HK-2 (cell line): Measurements from ENCODE around the gene GFOD2.

Experiments used
- DNase-seq: peaks from one replicate; pipeline ENCODE4 v3.0.0-alpha.2; 2018; ENCODE audit not compliant: unreplicated experiment

Gene GFOD2

GRCh38 chr16:67672739-67673662, 46.1 kb downstream of the GFOD2 start:
- DNase-seq = peak; percentile 57

DNA sequence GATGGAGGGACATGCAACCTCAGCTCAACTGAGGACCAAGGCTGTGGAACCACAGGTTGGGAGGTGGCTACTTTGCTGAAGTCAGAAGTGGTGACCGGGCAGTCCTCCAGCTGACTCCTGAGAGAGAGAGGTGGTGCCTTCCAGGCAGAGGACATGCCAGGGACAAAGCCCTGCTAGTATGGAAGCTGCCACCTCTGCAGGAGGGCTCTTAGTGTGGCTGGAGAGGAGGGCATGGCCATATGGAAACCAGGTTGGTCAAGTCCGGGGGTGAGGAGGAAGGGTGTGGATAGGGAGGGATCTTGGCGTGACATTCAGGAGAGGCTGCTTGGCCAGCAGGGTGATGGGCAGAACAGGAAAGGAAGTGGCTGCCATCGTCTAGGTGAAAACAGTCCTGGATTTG, 46.8 kb downstream of the GFOD2 start:
- no peak for DNase-seq

DNA sequence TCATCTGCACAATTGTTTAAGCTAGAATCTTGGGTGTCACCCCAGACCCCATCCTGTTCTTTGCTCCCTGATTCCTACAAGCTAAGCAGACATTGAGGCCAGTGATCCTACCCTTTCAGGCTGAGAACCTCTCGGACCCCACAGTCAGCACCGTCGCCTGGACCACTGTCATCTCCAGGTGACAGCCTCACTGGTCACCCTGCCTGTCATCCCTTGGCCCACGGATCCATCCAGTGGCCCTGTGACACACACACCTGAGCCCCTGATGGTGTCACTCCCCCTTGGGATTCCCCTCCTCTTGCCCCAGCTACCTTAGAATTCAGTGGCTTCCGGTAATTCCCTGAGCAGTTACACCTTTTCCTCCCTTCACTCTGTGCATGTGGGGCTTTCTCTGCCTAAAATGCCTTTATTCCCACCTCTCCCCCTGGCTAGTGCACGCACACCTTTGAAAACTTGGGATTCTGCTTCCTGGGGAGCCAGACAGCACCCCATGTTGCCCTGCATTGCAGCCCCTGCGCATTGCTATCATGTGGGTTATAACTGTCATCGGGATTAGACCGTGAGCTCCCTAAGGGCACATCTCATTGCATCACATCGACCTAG, 49.5 kb downstream of the GFOD2 start:
- no peak for DNase-seq

- DNase-seq = no peak
Measured at GRCh38 chr16:67668495-67669157, 50.5 kb downstream of the GFOD2 start.

DNA sequence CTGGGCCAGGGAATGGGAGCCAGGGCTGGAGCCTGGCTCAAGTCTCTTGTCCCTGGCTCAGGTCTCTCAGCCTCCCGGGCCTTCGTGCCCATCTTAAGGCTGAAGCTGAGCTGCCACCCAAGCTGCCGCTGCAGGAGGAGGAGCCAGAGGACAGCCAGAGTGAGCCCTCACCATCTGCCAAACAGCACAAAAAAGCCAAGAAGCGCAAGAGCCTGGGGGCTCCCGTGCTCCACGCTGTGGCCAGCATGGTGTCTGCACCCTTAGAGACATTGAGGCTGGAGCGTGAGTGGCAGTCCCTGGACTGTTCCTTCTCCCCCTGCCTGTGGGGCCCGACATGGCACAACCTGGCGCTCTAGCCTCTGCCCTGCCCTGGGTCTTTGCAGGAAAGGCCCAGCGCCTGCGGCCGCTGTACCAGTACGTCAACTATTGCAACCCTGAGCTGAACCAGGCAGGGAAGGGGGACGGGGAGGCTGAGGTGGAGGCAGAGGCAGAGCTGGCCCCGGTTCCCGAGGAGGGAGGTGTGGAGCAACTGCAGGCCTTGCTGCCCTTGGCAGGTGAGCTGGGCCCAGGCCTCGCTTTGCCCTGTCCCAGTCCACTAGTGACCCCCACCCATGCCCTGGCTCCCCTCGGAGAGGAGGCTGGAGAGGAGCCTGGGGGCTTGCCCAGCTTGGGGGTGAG, 51.2 kb downstream of the GFOD2 start:
- DNase-seq = peak; percentile 89

GRCh38 chr16:67667453-67667816, 51.7 kb downstream of the GFOD2 start:
- DNase-seq = peak; percentile 22

DNA sequence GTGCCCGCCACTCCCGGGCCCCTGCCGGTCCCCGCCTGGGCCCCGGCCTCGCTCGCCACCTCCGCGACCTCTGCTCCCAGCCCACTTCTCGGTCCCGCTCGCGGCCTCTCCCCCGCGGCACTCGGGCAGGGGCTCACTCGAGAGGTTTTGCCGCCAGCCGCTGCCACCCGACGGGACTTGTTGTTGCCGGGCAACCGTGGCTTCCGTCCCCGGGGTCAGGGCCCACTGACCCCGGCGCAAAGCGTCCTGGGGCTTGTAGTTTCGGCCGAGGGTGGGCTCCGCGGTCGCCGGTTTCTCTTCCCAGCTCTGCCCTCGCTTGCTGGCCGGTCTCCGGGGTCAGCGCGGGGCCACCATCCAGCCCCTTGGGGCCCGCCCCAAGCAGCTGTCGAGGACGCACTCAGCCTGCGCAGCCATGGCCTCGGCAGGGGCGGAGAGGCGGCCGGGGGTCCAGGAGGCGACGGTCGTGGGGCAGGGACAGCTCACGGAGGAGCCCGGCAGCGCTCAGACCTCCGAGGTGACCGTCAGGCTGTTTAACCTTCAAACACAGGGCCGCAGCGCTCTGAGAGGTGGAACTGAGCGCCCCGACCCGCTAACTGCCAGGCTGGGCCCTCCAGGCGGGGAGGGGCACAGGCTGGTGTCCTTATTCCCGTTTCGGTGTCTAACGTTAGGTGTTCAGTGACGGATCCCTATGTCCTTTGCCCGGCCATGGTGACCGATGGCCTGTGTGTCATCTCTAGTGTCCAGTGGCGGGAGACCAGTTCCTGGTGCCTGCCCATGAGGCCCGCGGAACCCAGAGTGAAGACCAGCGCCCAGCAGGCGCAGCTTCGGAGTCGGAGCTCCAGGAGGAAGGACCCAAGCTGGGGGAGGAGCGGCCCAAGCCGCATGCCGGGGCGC, 52.3 kb downstream of the GFOD2 start, which contains the start of the genes C16orf86 and ENKD1:
Gene C16orf86, plus strand, starts transcription at position 256 of the 894 bp plus-strand sequence. Its CDS starts 157 bp downstream, at position 413.
Gene ENKD1, minus strand, starts transcription at position 192 of the 894 bp plus-strand sequence. CDS start 308 bp downstream, outside the sequence.
- peak; percentile 73 for DNase-seq

DNA sequence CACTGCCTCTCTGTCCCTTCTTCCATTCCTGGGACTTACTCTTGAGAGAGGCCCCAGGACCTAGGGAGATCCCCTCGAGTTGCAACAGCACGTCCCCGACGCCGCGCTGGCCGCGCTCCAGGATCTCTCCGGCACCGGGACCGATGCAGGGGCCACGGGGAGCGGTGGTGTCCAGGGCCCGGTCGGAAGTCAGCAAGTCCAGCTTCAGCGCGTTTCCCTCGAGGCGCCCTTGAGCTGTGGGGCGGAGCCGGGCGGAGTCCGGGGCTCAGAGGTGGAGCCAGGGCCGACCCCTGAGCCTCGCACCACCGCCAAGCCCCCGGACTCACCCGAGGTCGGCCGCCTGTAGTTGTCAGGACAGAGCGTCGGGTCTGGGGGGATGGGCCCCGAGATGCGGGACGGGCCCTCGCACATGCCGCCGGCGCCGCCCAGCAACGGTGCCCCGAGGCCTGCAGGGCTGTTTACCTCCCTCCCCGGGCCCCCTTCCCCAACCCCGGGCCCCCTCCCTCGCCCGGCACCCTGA, 53.0 kb downstream of the GFOD2 start:
- DNase-seq = peak; percentile 50

DNA sequence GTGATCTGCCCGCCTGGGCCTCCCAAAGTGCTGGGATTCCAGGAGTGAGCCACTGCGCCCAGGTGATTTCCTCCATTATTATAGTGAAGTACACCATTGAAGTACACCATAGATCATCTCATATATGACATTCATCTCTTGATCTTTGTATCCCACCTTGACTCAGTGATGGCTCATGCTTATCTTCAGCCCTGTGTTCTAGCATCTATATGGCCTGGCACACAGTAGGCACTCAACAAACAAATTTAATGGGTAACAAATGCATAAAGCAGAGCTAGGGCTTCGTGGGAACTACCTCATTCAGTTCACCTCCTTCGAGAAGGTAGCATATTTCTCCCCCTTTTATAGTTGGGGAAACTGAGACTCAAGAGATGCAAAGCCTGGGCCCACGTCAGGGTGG, 53.5 kb downstream of the GFOD2 start:
- no peak for DNase-seq

GRCh38 chr16:67664871-67665270, 54.2 kb downstream of the GFOD2 start:
- DNase-seq = no peak

- no peak for DNase-seq
Measured at GRCh38 chr16:67664258-67664657, 54.9 kb downstream of the GFOD2 start.

DNA sequence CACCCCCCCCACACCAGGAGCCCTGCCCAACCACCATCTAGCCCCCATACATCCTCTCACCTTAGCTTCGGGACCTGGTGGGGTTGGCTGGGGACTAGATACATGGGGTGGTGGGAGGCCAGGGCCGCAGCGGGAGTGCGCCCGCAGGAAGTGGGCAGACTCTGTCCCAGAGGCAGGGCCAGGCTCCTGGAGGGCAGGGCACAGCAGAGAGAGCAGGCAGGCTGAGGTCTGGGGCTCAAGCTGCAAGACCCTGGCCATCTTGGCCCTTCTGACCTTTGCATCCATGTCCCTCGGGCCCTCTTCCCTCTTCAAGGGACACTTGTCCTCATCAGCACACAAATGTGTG, 55.3 kb downstream of the GFOD2 start:
- DNase-seq = no peak

DNA sequence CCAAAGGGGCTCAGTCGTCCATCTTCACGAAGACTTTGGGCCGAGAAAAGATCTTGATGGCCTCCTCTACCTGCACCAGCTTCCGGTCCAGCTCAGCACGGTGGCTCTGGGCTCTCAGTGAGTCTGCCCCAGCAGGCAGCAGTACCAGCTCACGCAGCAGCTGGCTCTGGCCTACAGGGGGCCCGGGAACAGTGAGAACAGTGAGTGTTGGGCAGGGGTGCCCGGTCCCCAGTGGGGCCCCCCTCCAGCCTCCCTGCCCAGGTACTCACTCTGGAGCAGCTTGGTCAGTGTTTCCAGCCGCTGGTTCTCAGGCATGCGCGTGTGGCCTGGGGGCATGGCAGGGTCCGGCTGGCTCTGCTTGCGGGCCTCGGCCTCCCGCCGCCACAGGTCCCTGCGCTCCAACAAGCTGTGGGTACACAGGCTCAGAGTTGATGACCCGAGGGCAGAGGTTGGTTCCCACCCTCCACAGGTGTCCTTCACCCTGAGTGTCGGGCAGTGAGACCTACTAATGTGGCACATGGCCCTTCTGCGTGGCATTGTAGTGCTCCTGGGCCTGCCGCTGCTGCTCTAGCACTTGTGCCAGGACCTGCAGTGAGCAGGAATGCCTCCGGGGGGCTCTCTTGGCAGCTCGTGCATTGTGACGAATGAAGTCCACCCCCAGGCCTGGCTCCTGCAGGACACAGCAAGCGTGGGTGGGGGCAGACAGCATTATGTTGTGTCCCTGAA, 55.8 kb downstream of the GFOD2 start:
- DNase-seq = no peak

DNA sequence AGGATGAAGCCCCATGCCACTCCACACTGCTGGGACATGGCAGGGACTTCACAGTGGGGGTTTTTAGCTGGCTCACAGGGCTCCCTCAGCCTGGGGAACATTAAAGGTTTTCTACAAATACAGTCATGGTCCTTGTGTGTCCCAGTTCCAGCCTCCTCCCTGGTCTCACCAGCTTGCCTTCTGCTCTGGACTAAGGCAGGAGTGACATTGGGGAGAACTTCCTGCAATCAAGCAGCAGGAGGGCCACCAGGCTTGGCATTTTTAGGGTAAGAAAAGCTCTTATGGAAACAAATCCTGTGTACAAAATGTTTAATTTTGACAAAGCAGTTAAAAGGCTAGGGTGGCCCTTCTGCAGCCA, 56.5 kb downstream of the GFOD2 start:
- no peak for DNase-seq

DNA sequence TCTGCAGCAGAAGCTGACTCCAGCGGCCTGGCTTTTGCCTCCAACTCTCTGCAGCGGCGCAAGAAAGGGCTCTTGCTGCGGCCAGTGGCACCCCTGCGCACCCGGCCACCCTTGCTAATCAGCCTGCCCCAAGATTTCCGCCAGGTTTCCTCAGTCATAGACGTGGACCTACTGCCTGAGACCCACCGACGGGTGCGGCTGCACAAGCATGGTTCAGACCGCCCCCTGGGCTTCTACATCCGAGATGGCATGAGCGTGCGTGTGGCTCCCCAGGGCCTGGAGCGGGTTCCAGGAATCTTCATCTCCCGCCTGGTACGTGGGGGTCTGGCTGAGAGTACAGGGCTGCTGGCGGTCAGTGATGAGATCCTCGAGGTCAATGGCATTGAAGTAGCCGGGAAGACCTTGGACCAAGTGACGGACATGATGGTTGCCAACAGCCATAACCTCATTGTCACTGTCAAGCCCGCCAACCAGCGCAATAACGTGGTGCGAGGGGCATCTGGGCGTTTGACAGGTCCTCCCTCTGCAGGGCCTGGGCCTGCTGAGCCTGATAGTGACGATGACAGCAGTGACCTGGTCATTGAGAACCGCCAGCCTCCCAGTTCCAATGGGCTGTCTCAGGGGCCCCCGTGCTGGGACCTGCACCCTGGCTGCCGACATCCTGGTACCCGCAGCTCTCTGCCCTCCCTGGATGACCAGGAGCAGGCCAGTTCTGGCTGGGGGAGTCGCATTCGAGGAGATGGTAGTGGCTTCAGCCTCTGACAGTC, 57.0 kb downstream of the GFOD2 start:
- no peak for DNase-seq

GRCh38 chr16:67661101-67661761, 57.9 kb downstream of the GFOD2 start:
- no peak for DNase-seq

DNA sequence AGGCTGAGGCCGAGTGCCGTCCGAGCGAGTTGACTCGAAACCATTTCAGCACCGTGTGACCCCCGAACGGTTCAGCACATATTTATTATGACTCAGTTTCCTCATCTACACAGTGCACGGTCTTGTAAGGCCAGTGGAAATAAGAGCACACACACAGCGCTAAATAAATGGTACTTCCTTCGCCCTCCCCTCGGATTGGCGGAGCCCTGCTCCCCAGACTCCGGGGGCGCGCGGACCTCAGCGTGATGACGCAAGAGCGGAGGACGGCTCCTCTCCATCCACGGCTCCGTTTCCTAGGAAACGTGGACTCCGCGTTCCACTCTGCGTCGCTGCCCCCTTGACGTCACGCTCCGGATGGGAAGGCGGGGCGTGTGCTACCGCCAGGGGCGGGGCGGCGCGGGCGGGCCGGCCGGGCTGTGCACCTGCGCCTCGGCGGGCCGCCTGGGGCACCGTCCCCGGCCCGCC, 58.5 kb downstream of the GFOD2 start, which contains the start of gene PARD6A:
Gene PARD6A, plus strand, starts transcription at position 397 of the 465 bp plus-strand sequence. CDS start 79 bp downstream, outside the sequence.
- DNase-seq = peak; percentile 86
